Left colon (tissue), 2 donors: ENCODE results near the gene LKAAEAR1. TPM values are rescaled to one million over a fixed set of nuclear protein-coding genes. Genes with fewer than 3 reads are reported as not detected.

ENCODE experiments used
- ATAC-seq: fragments of 200-7000 bp; cut with Tn5 transposase; one replicate; pipeline ENCODE4 v1.9.1; 2020; ENCODE audit warnings: mild to moderate bottlenecking, moderate library complexity
- DNase-seq, 2 donors: peaks; one replicate each; pipeline ENCODE4 v3.0.0-alpha.2; 2020
- intact Hi-C, 2 donors: fragments of 100-400 bp; cut with DNase I in 1 of 2; cut with micrococcal nuclease in 1 of 2; formaldehyde crosslinking; loops; one replicate each; pipeline versions ENCODE4 v1.11.2 to v1.14.0; 2022; cut with DNase I, micrococcal nuclease
- total RNA-seq, 2 donors: library from RNA; stranded (reverse); fragmentation: NEBNext Ultra II Directional; extraction: Animal tissue kit (Norgen Biotek cat#: 25700); gene quantifications; one replicate each; pipeline ENCODE4 v1.2.1, GENCODE V29; 2021
- donor health status: DM: no; HTN: no; CAD: no.
- donor health status: DM: yes; HTN: yes; CAD: no.

The LKAAEAR1 gene
- total RNA-seq, 2 donors from 2014 or later, result not detected

GRCh38 chr20:64071341-64072332 is 12.6 kb downstream of the LKAAEAR1 start:
- DNase-seq (no peak), ATAC-seq (no peak)
- intact Hi-C loops, result no loop called here

- DNase-seq (no peak), ATAC-seq (no peak)
- intact Hi-C loops, result no loop called here
These were observed 13.8 kb downstream of the LKAAEAR1 start for GRCh38 chr20:64070244-64070993.

- intact Hi-C loops, result no loop called here
- DNase-seq (peak in 1 of 2 donors; percentile 40), ATAC-seq (peak; percentile 33)
These were observed 14.5 kb downstream of the LKAAEAR1 start for GRCh38 chr20:64069614-64070243.

GRCh38 chr20:64069209-64069613 is 15.0 kb downstream of the LKAAEAR1 start:
- ATAC-seq (no peak), DNase-seq (no peak)
- intact Hi-C loops, result no loop called here

- no peak for ATAC-seq
- intact Hi-C loops, result no loop called here
- no peak for DNase-seq
These were observed 15.6 kb downstream of the LKAAEAR1 start for GRCh38 chr20:64068386-64069208.

- no peak for ATAC-seq
- intact Hi-C loops, result no loop called here
These were observed 16.4 kb downstream of the LKAAEAR1 start for GRCh38 chr20:64067733-64068307.

GRCh38 chr20:64067005-64067632 is 17.1 kb downstream of the LKAAEAR1 start:
- DNase-seq, result no peak
- intact Hi-C loops, result no loop called here
- no peak for ATAC-seq

More at GRCh38 chr20:64067733-64068307, 16.4 kb downstream of the LKAAEAR1 start:
- no peak for DNase-seq

GRCh38 chr20:64065974-64066343 is 18.2 kb downstream of the LKAAEAR1 start:
- DNase-seq, result peak in 1 of 2 donors; percentile 36
- ATAC-seq, result no peak
- intact Hi-C loops, result no loop called here

- DNase-seq, result no peak
- intact Hi-C loops, result no loop called here
- ATAC-seq, result no peak
These were observed 18.9 kb downstream of the LKAAEAR1 start for GRCh38 chr20:64065062-64065973.

- intact Hi-C loops, result no loop called here
- ATAC-seq (no peak), DNase-seq (no peak)
These were observed 20.0 kb downstream of the LKAAEAR1 start for GRCh38 chr20:64064145-64064698.

- peak; percentile 22 for ATAC-seq
These were observed 20.6 kb downstream of the LKAAEAR1 start for GRCh38 chr20:64063389-64064144.

GRCh38 chr20:64062596-64063388 is 21.4 kb downstream of the LKAAEAR1 start, which contains the start of gene TCEA2:
Gene TCEA2, plus strand, starts transcription at chr20:64063198. Its CDS starts 115 bp downstream, at chr20:64063313.
- DNase-seq (peak; percentile 95 to 97), ATAC-seq (peak; percentile 96)
- intact Hi-C loops, result no loop called here

More at GRCh38 chr20:64063389-64064144, 20.6 kb downstream of the LKAAEAR1 start:
- intact Hi-C loops, result no loop called here
- DNase-seq, result peak in 1 of 2 donors; percentile 53

- ATAC-seq (no peak), DNase-seq (no peak)
- intact Hi-C loops, result no loop called here
These were observed 22.0 kb downstream of the LKAAEAR1 start for GRCh38 chr20:64062276-64062595.

GRCh38 chr20:64058536-64058935 is 25.7 kb downstream of the LKAAEAR1 start:
- DNase-seq (no peak), ATAC-seq (no peak)
- intact Hi-C loops, result loop anchor here in 1 of 2 donors (5.0 kb wide), 1 partner anchor 66 kb away; no protein-coding TSS in a partner anchor
